H1 (cell line): ENCODE data around the gene PCDHA1. TPM values are rescaled to one million over a fixed set of nuclear protein-coding genes. Genes with fewer than 3 reads are reported as not detected.
A peak's percentile ranks its signal among the peaks of the same experiment; 100 is the strongest.

Source experiments
- CTCF ChIA-PET: fragments of 300-600 bp; sonication (Branson Sonifier 250); formaldehyde crosslinking; loops from one replicate; lab custom pipeline; 2021; ENCODE audit not compliant: partially characterized antibody; lab: Charles Lee
- POLR2A ChIA-PET: fragments of 300-600 bp; sonication (Branson Sonifier 250); formaldehyde crosslinking; loops from one replicate; lab custom pipeline; 2021; ENCODE audit warnings: inconsistent platforms; ENCODE audit not compliant: partially characterized antibody; lab: Charles Lee
- DNase-seq, 2 experiments: peaks; one replicate each; pipeline versions ENCODE4 v3.0.0 to v3.0.0-alpha.2; 2010 to 2022; ENCODE audit warnings: low spot score in 2 of 2, low read depth in 1 of 2, mixed read lengths in 1 of 2
- FAIRE-seq: peaks from 2 replicates; lab custom pipeline; 2011; peaks lifted over from hg19 to GRCh38; lab: Jason Lieb, UNC
- H2AFZ ChIP-seq: 2 replicates; pipeline ENCODE4 v1.8.1; 2012; ENCODE audit warnings: low read length, inconsistent platforms
- H2AK5ac ChIP-seq: 2 replicates; pipeline ENCODE4 v1.6.1; 2013; ENCODE audit warnings: low read depth, low read length
- H2BK120ac ChIP-seq: replicated peaks from 2 replicates; pipeline ENCODE3; 2013; ENCODE audit warnings: low read depth, low read length, inconsistent platforms
- H2BK12ac ChIP-seq: 2 replicates; pipeline ENCODE4 v1.6.1; 2013; ENCODE audit warnings: low read depth, low read length
- H2BK15ac ChIP-seq: 2 replicates; pipeline ENCODE4 v1.6.1; 2013; ENCODE audit warnings: low read length
- H2BK20ac ChIP-seq: 2 replicates; pipeline ENCODE4 v1.6.1; 2013; ENCODE audit warnings: low read length
- H2BK5ac ChIP-seq: 2 replicates; pipeline ENCODE4 v1.6.1; 2013; ENCODE audit warnings: low read depth, low read length
- H3K14ac ChIP-seq: 2 replicates; pipeline ENCODE4 v1.6.1; 2013; ENCODE audit warnings: inconsistent platforms; ENCODE audit not compliant: insufficient read length
- H3K18ac ChIP-seq: 2 replicates; pipeline ENCODE4 v1.6.1; 2013; ENCODE audit warnings: low read length; ENCODE audit errors: extremely low read depth
- H3K23ac ChIP-seq: 2 replicates; pipeline ENCODE4 v1.6.1; 2013; ENCODE audit warnings: inconsistent platforms; ENCODE audit not compliant: insufficient read length
- H3K23me2 ChIP-seq: 2 replicates; pipeline ENCODE4 v1.6.1; 2013; ENCODE audit warnings: low read depth, low read length
- H3K27ac ChIP-seq: 2 replicates; pipeline ENCODE4 v1.6.1; 2011; ENCODE audit warnings: low read depth, low read length, inconsistent platforms
- H3K27me3 ChIP-seq, 4 experiments: replicated peaks in 1 of 4; 1 replicate in 1 of 4; 2 replicates in 3 of 4; pipeline versions ENCODE4 v1.6.1 to v1.8.1; 2011 to 2013; ENCODE audit warnings: low read length in 3 of 4, mild to moderate bottlenecking in 3 of 4, inconsistent platforms in 2 of 4, mixed read lengths in 2 of 4, moderate library complexity in 1 of 4; ENCODE audit not compliant: control insufficient read depth in 3 of 4, insufficient read depth in 3 of 4; ENCODE audit errors: extremely low read depth in 1 of 4
- H3K36me3 ChIP-seq, 4 experiments: 2 replicates each; pipeline versions ENCODE4 v1.6.1 to v1.8.1; 2011 to 2013; ENCODE audit warnings: mild to moderate bottlenecking in 4 of 4, low read length in 3 of 4, moderate library complexity in 2 of 4, control low read depth in 1 of 4, inconsistent platforms in 1 of 4; ENCODE audit not compliant: insufficient read depth in 4 of 4, control insufficient read depth in 2 of 4
- H3K4ac ChIP-seq: replicated peaks from 2 replicates; pipeline ENCODE3; 2013; ENCODE audit warnings: low read length, low read depth, mixed read lengths, inconsistent platforms; ENCODE audit not compliant: insufficient read length
- H3K4me1 ChIP-seq, 4 experiments: replicated peaks in 1 of 4; 1 replicate in 1 of 4; 2 replicates in 3 of 4; pipeline versions ENCODE4 v1.6.1 to v1.8.1; 2011 to 2013; ENCODE audit warnings: low read length in 3 of 4, inconsistent platforms in 2 of 4, mixed read lengths in 1 of 4; ENCODE audit not compliant: insufficient read depth in 4 of 4, control insufficient read depth in 3 of 4
- H3K4me2 ChIP-seq, 2 experiments: 2 replicates each; pipeline versions ENCODE4 v1.6.1 to v1.8.1; 2011 to 2013; ENCODE audit warnings: low read depth in 2 of 2, low read length in 2 of 2, control low read depth in 1 of 2, inconsistent platforms in 1 of 2, mild to moderate bottlenecking in 1 of 2; ENCODE audit not compliant: insufficient read depth in 1 of 2
- H3K4me3 ChIP-seq, 4 experiments: fragments of 200-600, 300-600 bp in 1 of 4; sonication (generic), shearing (Covaris generic), sonication (Bioruptor Twin) in 1 of 4; 2 replicates each; pipeline versions ENCODE4 v1.5.1 to v1.8.1; 2011 to 2016; ENCODE audit warnings: low read length in 4 of 4, low read depth in 3 of 4, control low read depth in 2 of 4, inconsistent platforms in 2 of 4, mild to moderate bottlenecking in 2 of 4, mixed read lengths in 1 of 4, moderate library complexity in 1 of 4; ENCODE audit not compliant: insufficient read depth in 2 of 4; ENCODE audit errors: extremely low read depth in 1 of 4
- H3K56ac ChIP-seq: replicated peaks from 2 replicates; pipeline ENCODE3; 2013; ENCODE audit warnings: low read depth, mild to moderate bottlenecking, mixed read lengths, low read length, inconsistent platforms; ENCODE audit not compliant: insufficient read length
- H3K79me1 ChIP-seq: 2 replicates; pipeline ENCODE4 v1.6.1; 2013; ENCODE audit warnings: low read depth, low read length, control low read depth
- H3K79me2 ChIP-seq, 2 experiments: 2 replicates each; pipeline versions ENCODE4 v1.6.1 to v1.8.1; 2012 to 2013; ENCODE audit warnings: low read length in 2 of 2, mild to moderate bottlenecking in 2 of 2, inconsistent platforms in 1 of 2; ENCODE audit not compliant: insufficient read depth in 2 of 2, control insufficient read depth in 1 of 2
- H3K9ac ChIP-seq, 4 experiments: replicated peaks in 1 of 4; 1 replicate in 1 of 4; 2 replicates in 3 of 4; pipeline versions ENCODE4 v1.6.1 to v1.8.1; 2011 to 2013; ENCODE audit warnings: low read depth in 3 of 4, low read length in 3 of 4, control low read depth in 2 of 4, mild to moderate bottlenecking in 2 of 4, moderate library complexity in 2 of 4, inconsistent platforms in 1 of 4; ENCODE audit errors: extremely low read depth in 1 of 4
- H3K9me3 ChIP-seq, 2 experiments: 2 replicates each; pipeline versions ENCODE4 v1.6.1 to v1.8.1; 2012 to 2013; ENCODE audit warnings: mild to moderate bottlenecking in 2 of 2, moderate library complexity in 2 of 2, control low read depth in 1 of 2, inconsistent platforms in 1 of 2, low read depth in 1 of 2, low read length in 1 of 2, mixed read lengths in 1 of 2; ENCODE audit not compliant: insufficient read depth in 2 of 2
- H4K20me1 ChIP-seq, 2 experiments: replicated peaks in 1 of 2; 2 replicates each; pipeline versions ENCODE3 to v1.8.1; 2011 to 2013; ENCODE audit warnings: inconsistent platforms in 2 of 2, low read length in 2 of 2, mild to moderate bottlenecking in 1 of 2; ENCODE audit not compliant: insufficient read depth in 2 of 2, control insufficient read depth in 1 of 2
- H4K5ac ChIP-seq: 2 replicates; pipeline ENCODE4 v1.6.1; 2013; ENCODE audit warnings: low read length, low read depth, mixed read lengths, inconsistent platforms; ENCODE audit not compliant: insufficient read length
- H4K8ac ChIP-seq: 2 replicates; pipeline ENCODE4 v1.8.0; 2013; ENCODE audit warnings: mild to moderate bottlenecking, moderate library complexity, low read length, inconsistent platforms; ENCODE audit not compliant: insufficient read depth; ENCODE audit errors: extremely low read depth
- H4K91ac ChIP-seq: replicated peaks from 2 replicates; pipeline ENCODE3; 2013; ENCODE audit warnings: low read length, mixed read lengths, inconsistent platforms; ENCODE audit not compliant: insufficient read length
- CEBPB ChIP-seq: IDR thresholded peaks from 2 replicates; pipeline ENCODE4 v1.6.1; 2012; ENCODE audit warnings: low read depth, low read length
- HDAC2 ChIP-seq, 2 experiments: fragments of 300-600 bp in 1 of 2; sonication (generic) in 1 of 2; IDR thresholded peaks; 2 replicates each; pipeline ENCODE4 v1.6.1; 2011 to 2012; ENCODE audit warnings: low read depth in 2 of 2, low read length in 2 of 2, mild to moderate bottlenecking in 2 of 2, moderate library complexity in 2 of 2, borderline replicate concordance in 1 of 2, inconsistent platforms in 1 of 2
- KDM1A ChIP-seq: fragments of 200-600, 300-600 bp; sonication (generic); IDR thresholded peaks from 2 replicates; pipeline ENCODE4 v1.7.1; 2016; ENCODE audit warnings: mild to moderate bottlenecking, low read length, borderline replicate concordance
- MAFK ChIP-seq: IDR thresholded peaks from 2 replicates; pipeline ENCODE4 v1.6.1; 2012; ENCODE audit warnings: low read depth, mild to moderate bottlenecking, improper control_type of control experiment, low read length
- SP1 ChIP-seq: IDR thresholded peaks from 2 replicates; pipeline ENCODE4 v1.6.1; 2011; ENCODE audit warnings: low read depth, low read length
- YY1 ChIP-seq: IDR thresholded peaks from 2 replicates; pipeline ENCODE4 v1.6.1; 2011; ENCODE audit warnings: low read depth, mild to moderate bottlenecking, low read length
- WGBS, 2 experiments: shearing (Covaris generic) in 1 of 2; methylation state at CpG; one replicate each; pipeline versions ENCODE4 v1.1.6 to v1.1.7; 2013 to 2015; ENCODE audit warnings: low lambda C conversion rate in 2 of 2, mixed read lengths in 2 of 2, inconsistent platforms in 1 of 2, low coverage in 1 of 2, missing lambda C conversion rate in 1 of 2; ENCODE audit not compliant: insufficient replicate concordance in 2 of 2, insufficient coverage in 1 of 2, insufficient read length in 1 of 2; ENCODE audit errors: extremely low coverage in 1 of 2, missing lambda C conversion rate in 1 of 2; 5-methylcytosine and 5-hydroxymethylcytosine counted together
- polyA plus RNA-seq, 7 experiments: library from polyadenylated mRNA; depleted of rRNA in 3 of 7; stranded (reverse) in 5 of 7; unstranded in 2 of 7; fragments of >200 nt in 5 of 7; fragments of 200-250 nt in 2 of 7; gene quantifications; 1 replicate in 5 of 7; 2 replicates in 1 of 7; 4 replicates in 1 of 7; pipeline versions ENCODE4 v1.2.1 to v1.2.3, GENCODE V29; 2011 to 2013; ENCODE audit warnings: missing spikeins in 2 of 7, mixed read lengths in 2 of 7
- total RNA-seq: library from RNA; stranded (reverse); fragmentation: NEBNext Ultra II Directional; extraction: Animal tissue kit (Norgen Biotek cat#: 25700); gene quantifications from 2 replicates; pipeline ENCODE4 v1.2.1, GENCODE V29; 2021
- TF ChIP-seq, protein P1 (sequence below): IDR thresholded peaks from 2 replicates; pipeline ENCODE4 v1.6.1; 2012; ENCODE audit warnings: low read length, inconsistent platforms

The PCDHA1 gene
- total and polyA plus RNA-seq, 2 of the 8 experiments (the other 6 are each of a cell fraction or from before 2014, with no cell fraction given), result 0.23 to 0.50 TPM

- H4K20me1 ChIP-seq, result no peaks in the 10 kb centered on the region
- H4K8ac ChIP-seq, result no peak overlapping the region
- FAIRE-seq (no peak), DNase-seq (no peak)
- peak overlapping the region; percentile 100 for H2BK12ac ChIP-seq
- H3K9ac ChIP-seq, result no peak overlapping the region; a peak in 1 of 7 replicates
- peak overlapping the region; percentile 22 for H3K4ac ChIP-seq
- H3K23ac ChIP-seq, result no peak overlapping the region
- H3K23me2 ChIP-seq, result peaks cover 11% of the 10 kb centered on the region; the same call in 1 of the 2 replicates
- CTCF ChIA-PET, result interaction anchor here (0.8 to 6.7 kb wide), 9 partner anchors 14 to 76 kb away, joined by 3 to 50 read pairs (median 5); partner anchors contain the start of genes PCDHAC1 and PCDHAC2
- WGBS, 2 experiments, result 12% methylated on average over 3 of the region's 3 CpGs; no CpG with 5 or more reads in 1 of the 2 experiments
- peaks cover 8 to 39% (median 31%) of the 10 kb centered on the region in 4 experiments; a peak in 6 of 7 replicates for H3K4me1 ChIP-seq
- H3K36me3 ChIP-seq, result no peaks in the 10 kb centered on the region
- peak overlapping the region; percentile 7 to 65 (median 57); a peak in 5 of 8 replicates for H3K4me3 ChIP-seq
- no peak overlapping the region for H4K5ac ChIP-seq
- POLR2A ChIA-PET, result interaction anchor here (0.7 to 8.3 kb wide), 12 partner anchors 9 to 93 kb away, joined by 3 to 155 read pairs (median 10); partner anchors contain the start of genes PCDHAC1 and PCDHAC2
- H3K56ac ChIP-seq, result no peak overlapping the region
- peak overlapping the region; percentile 51; the same call in 1 of the 2 replicates for H3K27ac ChIP-seq
- H3K14ac ChIP-seq, result no peak overlapping the region
- no peaks in the 10 kb centered on the region; a peak in 1 of 4 replicates for H3K9me3 ChIP-seq
- no peak for TF ChIP-seq SP1
- TF ChIP-seq YY1, result no peak
- TF ChIP-seq MAFK, result 0 out of 2 replicates have a peak, but pooled peaks have one; percentile 0
- TF ChIP-seq, protein P1, sequence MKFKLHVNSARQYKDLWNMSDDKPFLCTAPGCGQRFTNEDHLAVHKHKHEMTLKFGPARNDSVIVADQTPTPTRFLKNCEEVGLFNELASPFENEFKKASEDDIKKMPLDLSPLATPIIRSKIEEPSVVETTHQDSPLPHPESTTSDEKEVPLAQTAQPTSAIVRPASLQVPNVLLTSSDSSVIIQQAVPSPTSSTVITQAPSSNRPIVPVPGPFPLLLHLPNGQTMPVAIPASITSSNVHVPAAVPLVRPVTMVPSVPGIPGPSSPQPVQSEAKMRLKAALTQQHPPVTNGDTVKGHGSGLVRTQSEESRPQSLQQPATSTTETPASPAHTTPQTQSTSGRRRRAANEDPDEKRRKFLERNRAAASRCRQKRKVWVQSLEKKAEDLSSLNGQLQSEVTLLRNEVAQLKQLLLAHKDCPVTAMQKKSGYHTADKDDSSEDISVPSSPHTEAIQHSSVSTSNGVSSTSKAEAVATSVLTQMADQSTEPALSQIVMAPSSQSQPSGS, result 0 out of 2 replicates have a peak, but pooled peaks have one; percentile 3
- TF ChIP-seq HDAC2 (IDR thresholded peaks at IDR 0.05; ENCODE audit: borderline replicate concordance in 1 of 2, low read depth in 2 of 2, low read length in 2 of 2), result peak in 1 of 2 experiments; percentile 90; a peak in 2 of 4 replicates
- peak; percentile 93; the same call in 1 of the 2 replicates for TF ChIP-seq KDM1A
- TF ChIP-seq CEBPB, result no peak
- TF ChIP-seq, all 59 proteins: peak for 4
- Histone ChIP-seq H3K4me2 (peak overlapping the region; percentile 95 to 98), H2BK120ac (peak overlapping the region; percentile 76), H3K27me3 (no peaks in the 10 kb centered on the region), H3K79me2 (no peaks in the 10 kb centered on the region), H3K79me1 (no peaks in the 10 kb centered on the region), H4K91ac (peak overlapping the region; percentile 54), H3K18ac (peak overlapping the region; percentile 89), H2BK5ac (peak overlapping the region; percentile 94; the same call in 1 of the 2 replicates), H2AFZ (no peak overlapping the region), H2BK15ac (0 out of 2 replicates have a peak overlapping the region, but pooled peaks have one; percentile 54), H2AK5ac (peak overlapping the region; percentile 99), H2BK20ac (peak overlapping the region; percentile 97)
Observed at GRCh38 chr5:141002605-141002965, 216.6 kb downstream of the PCDHA1 start.
